ENCODE results near the gene RASAL1. TPM values are rescaled to one million over a fixed set of nuclear protein-coding genes. Genes with fewer than 3 reads are reported as not detected.
A peak's percentile ranks its signal among the peaks of the same experiment; 100 is the strongest.

RASAL1 gene
- total and polyA plus RNA-seq, 2 experiments from 2014 or later = 0.24 to 0.33 TPM

- DNase-seq (ENCODE audit: low read depth in 1 of 2, low spot score in 1 of 2) = no peak
- TF ChIP-seq, protein P1, sequence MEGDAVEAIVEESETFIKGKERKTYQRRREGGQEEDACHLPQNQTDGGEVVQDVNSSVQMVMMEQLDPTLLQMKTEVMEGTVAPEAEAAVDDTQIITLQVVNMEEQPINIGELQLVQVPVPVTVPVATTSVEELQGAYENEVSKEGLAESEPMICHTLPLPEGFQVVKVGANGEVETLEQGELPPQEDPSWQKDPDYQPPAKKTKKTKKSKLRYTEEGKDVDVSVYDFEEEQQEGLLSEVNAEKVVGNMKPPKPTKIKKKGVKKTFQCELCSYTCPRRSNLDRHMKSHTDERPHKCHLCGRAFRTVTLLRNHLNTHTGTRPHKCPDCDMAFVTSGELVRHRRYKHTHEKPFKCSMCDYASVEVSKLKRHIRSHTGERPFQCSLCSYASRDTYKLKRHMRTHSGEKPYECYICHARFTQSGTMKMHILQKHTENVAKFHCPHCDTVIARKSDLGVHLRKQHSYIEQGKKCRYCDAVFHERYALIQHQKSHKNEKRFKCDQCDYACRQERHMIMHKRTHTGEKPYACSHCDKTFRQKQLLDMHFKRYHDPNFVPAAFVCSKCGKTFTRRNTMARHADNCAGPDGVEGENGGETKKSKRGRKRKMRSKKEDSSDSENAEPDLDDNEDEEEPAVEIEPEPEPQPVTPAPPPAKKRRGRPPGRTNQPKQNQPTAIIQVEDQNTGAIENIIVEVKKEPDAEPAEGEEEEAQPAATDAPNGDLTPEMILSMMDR (IDR thresholded peaks at IDR 0.05; ENCODE audit: low read depth, low read length) = no peak
- H3K27ac ChIP-seq = no peak overlapping the region
- H3K9me3 ChIP-seq (ENCODE audit: low read depth) = no peaks in the 10 kb centered on the region
- no peak overlapping the region for H3K4me3 ChIP-seq
- no peaks in the 10 kb centered on the region for H3K36me3 ChIP-seq
- H3K4me1 ChIP-seq (ENCODE audit: low read depth) = no peaks in the 10 kb centered on the region
- peaks cover 38% of the 10 kb centered on the region for H3K27me3 ChIP-seq
These were observed 75.1 kb downstream of the RASAL1 start for GRCh38 chr12:113060336-113060960.

DNA sequence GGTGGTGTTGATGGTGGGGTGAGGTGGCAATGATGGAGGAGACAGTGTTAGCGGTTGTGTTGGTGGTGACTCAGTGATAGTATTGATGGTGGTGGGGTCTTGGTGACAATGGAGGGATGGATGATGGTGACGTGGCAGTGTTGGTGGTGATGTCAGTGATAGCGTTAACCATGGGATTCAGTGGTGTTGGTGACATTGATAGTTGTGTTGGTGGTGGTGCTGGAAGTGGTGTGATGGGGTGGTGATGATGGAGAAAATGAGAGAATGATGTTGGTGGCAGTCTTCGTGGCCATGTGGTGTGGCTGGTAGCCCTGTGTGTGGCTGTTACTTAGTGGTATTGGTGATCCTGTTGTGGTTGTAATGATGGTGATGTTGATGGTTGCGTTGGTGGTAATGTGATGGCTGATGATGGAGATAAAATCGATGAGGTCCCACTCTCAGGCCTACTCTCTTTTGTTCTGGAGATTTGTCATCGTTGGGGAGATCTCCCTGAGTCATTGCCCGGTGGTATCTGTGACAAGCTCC, 76.4 kb downstream of the RASAL1 start:
- Histone ChIP-seq H3K9me3 (ENCODE audit: low read depth) (no peaks in the 10 kb centered on the region), H3K27me3 (peaks cover 51% of the 10 kb centered on the region), H3K27ac (no peak overlapping the region), H3K36me3 (no peaks in the 10 kb centered on the region), H3K4me3 (no peak overlapping the region), H3K4me1 (ENCODE audit: low read depth) (no peaks in the 10 kb centered on the region)
- DNase-seq (ENCODE audit: low read depth in 1 of 2, low spot score in 1 of 2) = no peak
- TF ChIP-seq, protein P1 (IDR thresholded peaks at IDR 0.05; ENCODE audit: low read depth, low read length) = no peak

- Histone ChIP-seq H3K4me3 (no peak overlapping the region), H3K36me3 (no peaks in the 10 kb centered on the region), H3K9me3 (ENCODE audit: low read depth) (no peaks in the 10 kb centered on the region), H3K27ac (no peak overlapping the region), H3K4me1 (ENCODE audit: low read depth) (no peaks in the 10 kb centered on the region), H3K27me3 (peaks cover 56% of the 10 kb centered on the region)
- no peak for DNase-seq (ENCODE audit: low read depth in 1 of 2, low spot score in 1 of 2)
- TF ChIP-seq, protein P1 (IDR thresholded peaks at IDR 0.05; ENCODE audit: low read depth, low read length) = no peak
These were observed 77.0 kb downstream of the RASAL1 start for GRCh38 chr12:113058553-113058952.

DNA sequence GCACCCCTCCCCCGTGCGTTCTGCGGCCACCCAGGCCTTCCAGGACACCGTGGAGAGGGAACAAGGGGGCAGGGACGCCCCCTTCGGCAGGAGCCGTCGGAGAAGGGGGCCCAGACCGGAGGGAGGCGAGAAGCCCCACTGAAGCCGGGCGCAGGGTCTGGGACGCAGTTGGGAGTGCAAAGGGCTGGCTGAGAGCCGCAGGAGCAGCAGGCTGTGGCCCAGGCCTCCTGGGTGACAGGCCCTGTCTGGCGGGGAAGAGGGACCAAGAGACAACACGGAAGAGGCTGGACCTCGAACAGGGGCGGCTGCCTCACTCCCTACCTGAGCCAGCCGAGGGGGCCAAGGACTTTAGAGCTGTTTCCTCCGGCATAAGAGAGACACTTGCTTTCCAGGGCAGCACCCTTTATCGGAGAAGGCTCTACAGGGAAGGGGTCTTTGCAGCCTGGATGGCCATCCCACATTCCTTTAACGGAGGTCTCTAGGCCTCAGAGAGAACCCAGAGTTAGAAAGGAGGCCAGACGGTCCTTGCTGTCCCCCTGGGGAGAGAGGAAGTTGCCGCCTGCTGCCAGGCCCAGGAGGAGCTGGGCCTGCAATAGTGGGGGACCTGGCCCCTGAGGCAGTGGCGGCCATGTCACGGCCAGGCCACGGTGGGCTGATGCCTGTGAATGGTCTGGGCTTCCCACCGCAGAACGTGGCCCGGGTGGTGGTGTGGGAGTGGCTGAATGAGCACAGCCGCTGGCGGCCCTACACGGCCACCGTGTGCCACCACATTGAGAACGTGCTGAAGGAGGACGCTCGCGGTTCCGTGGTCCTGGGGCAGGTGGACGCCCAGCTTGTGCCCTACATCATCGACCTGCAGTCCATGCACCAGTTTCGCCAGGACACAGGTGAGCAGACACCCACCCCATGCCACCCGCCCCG, 77.7 kb downstream of the RASAL1 start:
- DNase-seq (ENCODE audit: low read depth in 1 of 2, low spot score in 1 of 2) = no peak
- no peak overlapping the region for H3K27ac ChIP-seq
- H3K4me1 ChIP-seq (ENCODE audit: low read depth) = no peaks in the 10 kb centered on the region
- H3K9me3 ChIP-seq (ENCODE audit: low read depth) = no peaks in the 10 kb centered on the region
- TF ChIP-seq, protein P1 (IDR thresholded peaks at IDR 0.05; ENCODE audit: low read depth, low read length) = no peak
- no peaks in the 10 kb centered on the region for H3K36me3 ChIP-seq
- H3K27me3 ChIP-seq = peaks cover 63% of the 10 kb centered on the region
- H3K4me3 ChIP-seq = no peak overlapping the region

DNA sequence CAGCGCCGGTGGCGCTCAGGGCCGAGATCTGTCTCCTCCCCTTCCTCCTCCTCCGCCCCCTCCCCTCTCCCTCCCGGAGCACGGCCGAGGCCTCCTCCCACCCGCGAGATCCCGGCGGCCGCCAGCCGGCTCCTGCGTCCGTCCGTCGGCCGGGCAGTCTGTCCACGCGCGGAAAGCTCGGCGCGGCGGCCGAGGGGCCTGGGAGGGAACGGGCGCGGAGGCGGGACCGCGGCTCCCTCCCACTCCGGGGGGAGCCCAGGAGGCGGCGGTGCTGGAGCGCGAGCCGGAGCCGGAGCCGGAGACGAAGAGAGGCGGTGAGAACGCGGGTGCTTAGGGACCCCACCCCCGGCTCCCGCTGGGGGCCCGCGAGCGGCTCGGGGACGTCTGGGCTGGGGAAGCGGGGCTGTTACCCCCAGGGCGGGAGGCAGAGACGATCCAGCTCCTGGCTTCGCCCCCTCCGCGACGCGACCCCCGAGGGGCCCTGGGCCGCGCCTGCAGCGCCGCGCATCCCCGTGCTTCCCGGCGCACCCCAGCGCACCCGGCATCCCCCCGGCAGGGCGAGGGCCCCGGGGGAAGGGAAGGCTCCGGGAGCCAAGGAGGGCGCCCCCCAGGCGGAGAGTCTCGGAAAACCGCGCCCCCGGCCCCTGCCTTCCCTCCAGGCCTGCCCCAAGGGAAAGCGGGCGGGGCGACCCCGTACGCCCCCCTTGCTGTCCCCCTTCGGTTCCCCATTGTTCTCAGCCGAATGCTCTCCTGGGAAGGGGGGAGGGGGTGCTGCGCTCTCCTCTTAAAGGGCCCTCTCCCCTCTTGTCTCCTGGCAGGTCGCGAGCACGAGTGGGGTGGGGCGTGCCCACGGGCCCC, 78.7 kb downstream of the RASAL1 start, which contains the start of gene DTX1:
Gene DTX1 (plus strand): TSS at position 100 of the 858 bp plus-strand sequence. CDS start 1,463 bp downstream, outside the sequence.
- peaks cover 63% of the 10 kb centered on the region for H3K27me3 ChIP-seq
- no peak within 1 kb of the TSS for H3K27ac ChIP-seq
- TF ChIP-seq, protein P1 (IDR thresholded peaks at IDR 0.05; ENCODE audit: low read depth, low read length) = no peak

More for the DNA sequence above, 78.7 kb downstream of the RASAL1 start, which contains the start of gene DTX1:
- Histone ChIP-seq H3K4me3 (peak within 1 kb of the TSS; percentile 39), H3K36me3 (no peaks in the 10 kb centered on the region), H3K9me3 (ENCODE audit: low read depth) (no peaks in the 10 kb centered on the region), H3K4me1 (ENCODE audit: low read depth) (no peaks in the 10 kb centered on the region)
- DNase-seq (ENCODE audit: low read depth in 1 of 2, low spot score in 1 of 2) = peak; percentile 12 to 21

Measured in cardiac muscle cell (in vitro differentiated cells and primary cell).